GM10266 (cell line): Measurements from ENCODE around the gene MYLK.

ENCODE experiments used
- DNase-seq: peaks from one replicate; pipeline ENCODE4 v3.0.0; 2012; ENCODE audit errors: extremely low spot score
- TF ChIP-seq, protein P1 (sequence below): IDR thresholded peaks from 2 replicates; pipeline ENCODE4 v1.5.1; 2012; ENCODE audit warnings: mild to moderate bottlenecking, low read depth; ENCODE audit not compliant: control insufficient read depth, insufficient read depth; ENCODE audit errors: missing control alignments

MYLK gene

DNA sequence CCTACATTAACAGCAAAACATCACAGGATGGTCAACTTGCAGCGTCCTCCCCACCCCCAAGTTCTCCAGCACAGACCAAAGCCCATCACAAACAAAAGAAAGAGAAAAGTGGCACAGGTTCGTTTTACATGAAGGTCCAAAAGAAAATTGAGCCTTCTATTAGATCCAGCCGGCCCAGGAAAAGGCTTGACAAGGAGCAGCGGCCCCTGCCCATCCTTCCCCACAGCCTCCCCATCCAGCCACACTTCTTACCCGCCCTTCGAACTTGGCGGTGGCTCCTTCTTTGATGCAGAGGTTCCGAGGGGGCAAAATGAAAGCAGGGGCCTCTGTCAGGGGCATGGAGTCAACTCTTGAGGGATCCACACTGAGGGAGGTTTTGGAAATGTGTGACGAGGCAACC, 90.7 kb downstream of the MYLK start:
- no peak for DNase-seq
- TF ChIP-seq, protein P1, sequence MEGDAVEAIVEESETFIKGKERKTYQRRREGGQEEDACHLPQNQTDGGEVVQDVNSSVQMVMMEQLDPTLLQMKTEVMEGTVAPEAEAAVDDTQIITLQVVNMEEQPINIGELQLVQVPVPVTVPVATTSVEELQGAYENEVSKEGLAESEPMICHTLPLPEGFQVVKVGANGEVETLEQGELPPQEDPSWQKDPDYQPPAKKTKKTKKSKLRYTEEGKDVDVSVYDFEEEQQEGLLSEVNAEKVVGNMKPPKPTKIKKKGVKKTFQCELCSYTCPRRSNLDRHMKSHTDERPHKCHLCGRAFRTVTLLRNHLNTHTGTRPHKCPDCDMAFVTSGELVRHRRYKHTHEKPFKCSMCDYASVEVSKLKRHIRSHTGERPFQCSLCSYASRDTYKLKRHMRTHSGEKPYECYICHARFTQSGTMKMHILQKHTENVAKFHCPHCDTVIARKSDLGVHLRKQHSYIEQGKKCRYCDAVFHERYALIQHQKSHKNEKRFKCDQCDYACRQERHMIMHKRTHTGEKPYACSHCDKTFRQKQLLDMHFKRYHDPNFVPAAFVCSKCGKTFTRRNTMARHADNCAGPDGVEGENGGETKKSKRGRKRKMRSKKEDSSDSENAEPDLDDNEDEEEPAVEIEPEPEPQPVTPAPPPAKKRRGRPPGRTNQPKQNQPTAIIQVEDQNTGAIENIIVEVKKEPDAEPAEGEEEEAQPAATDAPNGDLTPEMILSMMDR = no peak

DNA sequence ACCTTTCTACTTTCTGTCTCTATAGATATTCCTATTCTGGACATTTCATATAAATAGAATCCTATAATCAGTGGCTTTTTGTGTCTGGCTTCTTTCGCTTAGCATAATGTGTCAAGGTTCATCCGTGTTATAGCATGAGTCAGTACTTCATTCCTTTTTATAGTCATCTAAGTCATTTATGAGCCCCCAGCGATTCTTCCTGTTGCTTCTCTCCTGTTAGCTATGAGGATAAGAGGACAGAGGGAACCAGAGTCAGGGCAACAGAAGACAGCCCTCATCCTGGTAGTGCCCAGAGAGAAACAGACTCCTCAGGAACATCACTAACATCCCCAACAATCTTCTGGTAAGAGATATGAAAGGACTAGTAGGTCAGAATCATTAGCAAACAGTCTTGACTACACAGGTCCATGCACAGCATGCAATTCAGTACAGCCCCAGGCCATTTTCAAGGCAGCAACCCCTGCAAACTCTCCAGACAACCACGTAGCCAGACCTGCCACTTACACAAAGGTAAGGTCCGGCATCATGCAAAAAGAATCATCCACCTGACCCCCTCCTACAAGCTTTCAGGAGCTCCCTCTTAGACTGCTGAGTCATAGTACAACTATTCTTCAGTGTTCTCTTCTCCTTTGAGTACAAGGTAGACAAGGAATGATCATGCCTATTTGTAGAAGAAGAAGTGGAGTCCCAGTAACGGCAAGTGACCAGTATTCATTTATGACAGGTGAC, 91.5 kb downstream of the MYLK start:
- no peak for DNase-seq

DNA sequence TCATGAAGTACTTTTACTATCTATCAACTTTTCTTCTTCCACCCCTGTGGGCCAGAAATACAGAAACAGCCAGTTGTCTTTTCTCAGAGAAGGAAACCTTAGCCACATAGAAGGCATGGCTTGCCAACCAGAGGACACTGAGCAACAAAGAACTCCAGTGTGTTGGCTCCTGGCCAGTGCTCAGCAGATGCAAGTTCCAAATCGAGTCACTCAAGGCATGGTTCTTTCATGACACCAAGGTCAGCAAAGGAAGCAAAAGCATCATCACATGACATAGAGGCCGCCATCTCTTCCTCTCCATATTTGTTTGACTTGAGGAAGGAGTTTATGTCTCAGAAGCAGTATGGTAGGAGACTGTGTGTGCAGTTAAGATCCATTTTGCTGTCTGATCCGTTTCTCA, 92.2 kb downstream of the MYLK start:
- TF ChIP-seq, protein P1 = no peak
- DNase-seq = no peak

More for the DNA sequence above, 91.5 kb downstream of the MYLK start:
- TF ChIP-seq, protein P1 = no peak

DNA sequence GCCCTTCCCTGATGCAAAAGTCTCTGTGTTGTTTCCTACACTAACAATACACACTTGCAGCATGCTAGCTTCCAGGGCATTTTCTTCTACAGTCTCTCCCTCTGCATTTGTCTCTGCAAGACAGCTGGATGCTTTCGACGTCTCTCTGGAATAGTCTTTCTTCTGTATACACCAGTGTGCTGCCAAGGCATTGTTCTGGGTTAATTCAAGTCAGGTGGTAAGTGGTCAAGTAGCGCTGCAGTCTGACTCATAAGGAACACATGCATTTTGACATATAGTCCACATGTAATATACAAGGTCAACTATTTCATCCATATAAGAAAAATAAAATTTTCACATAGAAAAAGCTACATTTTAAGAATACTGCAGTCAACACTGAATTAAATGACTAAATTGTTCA, 92.7 kb downstream of the MYLK start:
- TF ChIP-seq, protein P1 = no peak
- no peak for DNase-seq

DNA sequence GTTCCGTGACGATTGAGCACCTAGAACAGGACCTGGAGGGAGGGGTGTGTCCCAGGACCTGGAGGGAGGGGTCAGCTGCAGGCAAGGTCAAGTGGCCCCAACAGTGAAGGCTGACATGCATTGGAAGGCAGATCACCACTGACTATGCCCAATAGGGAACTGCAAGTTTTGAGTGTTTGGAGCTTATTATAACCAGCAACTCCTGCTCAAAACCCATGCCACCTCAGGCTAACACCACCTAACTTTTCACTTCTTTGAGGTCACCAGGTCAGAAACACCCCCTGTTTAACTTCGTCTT, 93.1 kb downstream of the MYLK start:
- TF ChIP-seq, protein P1 = no peak

DNA sequence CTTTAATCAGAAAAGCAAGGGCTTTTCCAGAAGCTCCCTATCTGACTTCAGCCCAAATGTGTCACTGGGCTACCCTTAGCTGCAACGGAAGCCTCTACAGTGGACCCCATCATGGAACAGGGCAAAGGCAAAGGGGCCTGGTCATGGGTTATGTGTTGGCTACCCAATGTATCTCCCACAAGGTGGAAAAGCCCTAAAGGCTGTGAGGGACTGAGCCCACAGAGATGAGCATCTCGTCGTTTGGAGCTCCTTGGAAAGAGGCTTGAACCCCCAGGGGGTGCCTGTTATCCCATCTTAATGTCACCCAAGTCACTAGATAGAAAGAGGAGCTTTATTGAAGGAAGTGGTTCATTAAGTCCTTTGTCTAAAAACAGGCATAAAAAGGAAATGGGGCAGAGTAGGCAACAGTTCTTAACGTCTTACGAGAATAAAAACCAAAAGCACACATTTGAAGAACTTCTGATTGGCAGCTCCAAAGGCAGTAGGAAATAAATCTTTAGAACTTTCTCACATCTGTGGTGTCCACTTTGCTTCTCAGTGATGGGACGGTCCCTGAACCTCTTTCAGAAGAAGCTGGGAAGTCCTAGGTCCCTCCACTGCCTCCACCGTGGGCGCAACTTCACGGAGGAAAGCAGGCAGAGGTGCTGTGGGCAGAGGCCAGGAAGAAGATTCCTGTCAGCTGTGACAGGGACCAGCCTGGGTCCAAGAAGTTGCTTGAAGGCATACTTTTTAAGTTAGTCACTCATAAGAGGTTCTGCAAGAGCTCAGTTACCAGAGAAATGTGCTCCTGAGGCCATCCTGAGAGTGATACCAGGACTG, 93.7 kb downstream of the MYLK start:
- TF ChIP-seq, protein P1 = no peak
- DNase-seq = no peak

More for the DNA sequence above, 93.1 kb downstream of the MYLK start:
- no peak for DNase-seq

DNA sequence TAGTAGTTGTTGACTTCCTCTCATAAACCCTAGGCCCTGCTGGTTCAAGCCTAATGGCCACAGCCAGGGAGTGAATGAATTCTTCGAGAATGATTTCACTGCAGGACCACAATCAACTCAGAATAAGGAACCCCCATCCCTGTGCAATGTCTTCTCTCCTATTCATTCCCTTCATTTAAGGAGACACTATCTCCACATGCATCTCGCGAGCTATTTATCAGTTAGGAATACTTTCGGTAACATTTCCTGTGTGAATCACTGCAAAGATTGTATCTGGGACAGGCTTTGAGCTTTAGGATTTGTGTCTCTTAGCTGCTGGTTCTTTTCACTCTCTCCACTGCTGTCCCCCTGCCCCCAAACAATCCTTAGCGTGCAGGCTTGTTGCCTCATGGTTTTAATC, 94.4 kb downstream of the MYLK start:
- DNase-seq = no peak

More for the DNA sequence above, 94.4 kb downstream of the MYLK start:
- TF ChIP-seq, protein P1 = no peak
